Raji (cell line): Measurements from ENCODE around the gene SNCA.

ENCODE experiments used
- POLR2A ChIP-seq: IDR thresholded peaks from 2 replicates; pipeline ENCODE4 v1.6.1; 2011; ENCODE audit warnings: low read depth, low read length, control low read depth; ENCODE audit not compliant: insufficient read depth

Gene SNCA

DNA sequence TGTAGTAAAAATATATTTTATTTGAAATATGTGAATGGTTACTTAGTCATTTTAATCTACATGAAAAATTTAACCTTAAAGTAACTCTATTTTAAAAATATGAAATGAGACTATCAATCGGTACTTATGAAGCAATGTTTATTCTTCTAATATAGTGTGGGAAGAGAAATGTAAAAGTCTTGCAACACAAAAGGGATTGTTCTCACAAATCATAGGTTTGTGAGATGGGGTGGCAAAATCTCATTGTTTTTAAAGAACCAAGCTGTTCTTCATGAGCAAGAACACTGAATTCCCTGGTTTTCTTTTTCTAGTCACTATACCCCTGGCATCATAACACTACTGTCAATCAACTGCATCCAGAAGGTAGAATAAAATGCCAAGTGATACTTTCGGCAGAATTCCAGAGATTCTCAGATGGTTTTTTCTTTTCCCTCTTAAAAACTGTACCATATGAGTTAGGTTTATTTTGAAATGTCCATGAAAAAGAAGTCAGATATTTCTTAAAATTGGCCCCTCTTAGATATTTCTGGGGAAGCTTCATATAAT, 52.2 kb downstream of the SNCA start:
- no peak for TF ChIP-seq POLR2A

DNA sequence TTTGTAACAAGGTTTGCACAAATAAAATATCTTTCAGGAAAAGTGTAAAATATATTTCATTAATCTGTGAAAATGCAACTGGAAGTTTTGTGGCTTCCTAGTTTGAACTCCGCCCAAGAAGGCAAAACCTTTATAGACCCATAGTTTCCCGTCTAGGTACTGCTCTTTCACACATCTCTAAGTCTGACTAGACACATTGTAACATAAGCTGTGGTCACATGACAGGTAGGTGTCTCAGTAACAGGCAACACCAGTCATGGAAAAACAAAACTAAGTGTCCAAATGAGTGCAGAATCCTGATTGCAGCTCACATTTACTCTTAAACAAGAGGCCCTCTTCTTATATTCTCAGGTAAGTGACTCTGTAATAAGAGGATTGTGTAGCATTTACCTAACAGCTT, 55.6 kb downstream of the SNCA start:
- TF ChIP-seq POLR2A: no peak

DNA sequence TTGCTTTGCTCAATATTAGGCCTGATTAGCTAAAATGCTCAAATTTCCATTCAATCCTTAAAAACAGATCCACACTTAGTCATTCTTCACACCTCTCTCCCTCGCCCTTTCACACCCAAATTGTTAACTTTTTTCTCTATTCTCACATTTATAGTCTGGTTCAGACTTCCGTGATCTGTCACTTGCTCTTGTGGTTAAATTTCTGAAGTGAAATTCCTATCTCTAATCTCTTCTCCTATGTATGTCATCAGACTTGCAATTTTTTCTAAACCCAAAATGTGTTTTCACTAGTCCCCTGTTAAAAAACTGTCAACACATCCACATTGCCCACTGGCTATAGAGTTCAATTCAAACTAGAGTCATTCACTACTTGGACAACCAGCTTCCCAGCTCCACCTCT, 63.2 kb downstream of the SNCA start:
- no peak for TF ChIP-seq POLR2A

DNA sequence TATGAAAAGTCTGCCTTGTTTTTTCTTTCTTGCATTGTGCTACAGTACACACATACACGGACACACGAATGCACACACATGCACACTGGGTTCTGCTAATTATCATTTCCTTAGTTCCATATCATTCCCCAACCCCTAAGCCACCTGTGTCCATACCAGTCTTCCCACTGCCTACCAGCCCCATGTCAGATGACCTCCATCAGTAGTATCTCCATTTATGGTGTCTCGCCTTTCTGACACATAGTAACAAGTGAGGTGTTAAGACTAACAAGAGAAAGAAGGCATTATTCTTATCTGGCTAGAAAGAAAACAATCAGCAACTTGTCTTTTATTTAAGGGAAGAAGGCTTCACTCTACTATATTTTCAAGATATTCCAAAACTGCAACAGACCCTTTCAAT, 67.1 kb downstream of the SNCA start:
- no peak for TF ChIP-seq POLR2A

DNA sequence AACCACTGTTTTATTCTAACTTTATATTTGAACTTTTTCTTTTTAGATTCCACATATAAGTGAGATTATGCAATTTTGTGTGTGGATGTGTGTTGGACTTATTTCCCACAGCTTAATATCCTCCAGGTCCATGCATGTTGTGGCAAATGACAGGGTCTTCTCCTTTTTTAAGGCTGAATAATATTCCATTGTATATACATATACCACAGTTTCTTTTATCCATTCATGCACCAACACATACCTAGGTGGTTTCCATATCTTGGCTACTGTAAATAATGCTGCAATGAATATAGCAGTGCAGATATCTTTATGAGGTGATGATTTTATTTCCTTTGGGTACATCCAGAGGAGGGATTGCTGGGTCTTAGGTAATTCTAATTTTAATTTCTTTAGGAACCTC, 69.0 kb downstream of the SNCA start:
- TF ChIP-seq POLR2A: no peak

DNA sequence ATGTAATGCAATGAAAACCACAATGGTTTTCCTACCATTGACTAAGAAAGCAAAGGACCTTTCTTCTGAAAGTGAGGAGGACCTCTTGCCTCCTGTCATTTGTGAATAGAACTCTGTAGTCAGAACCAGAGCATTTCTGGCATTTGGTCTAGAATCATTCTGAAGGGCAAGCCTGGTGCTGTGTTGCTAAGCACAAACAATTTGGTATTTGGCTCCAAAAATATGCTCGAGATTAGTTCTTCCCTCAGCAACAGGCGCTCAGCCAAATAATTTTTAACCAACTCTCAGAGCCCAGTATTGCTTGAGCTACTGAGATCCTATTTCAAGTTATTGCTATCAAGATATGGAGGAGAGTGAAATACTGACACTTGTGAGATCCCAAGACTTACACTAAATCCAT, 71.0 kb downstream of the SNCA start:
- no peak for TF ChIP-seq POLR2A

DNA sequence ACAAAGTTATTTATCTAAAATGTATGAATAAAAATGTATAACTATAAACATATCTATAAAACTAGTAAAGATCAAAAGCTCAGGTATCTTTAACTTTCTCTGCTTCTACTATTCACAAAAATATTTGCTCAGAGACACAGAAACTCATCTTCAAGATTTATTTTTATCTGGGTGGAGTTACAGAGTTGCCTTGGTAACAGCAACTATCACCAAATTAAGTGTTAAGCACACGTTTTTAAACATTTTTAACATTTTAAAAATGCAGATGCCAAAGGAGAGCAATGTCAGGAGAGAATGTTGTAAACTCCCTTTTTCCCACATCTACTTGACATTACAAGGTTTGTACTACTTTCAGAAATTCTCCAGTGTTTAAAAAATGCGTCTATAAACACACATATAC, 71.4 kb downstream of the SNCA start:
- TF ChIP-seq POLR2A: no peak

DNA sequence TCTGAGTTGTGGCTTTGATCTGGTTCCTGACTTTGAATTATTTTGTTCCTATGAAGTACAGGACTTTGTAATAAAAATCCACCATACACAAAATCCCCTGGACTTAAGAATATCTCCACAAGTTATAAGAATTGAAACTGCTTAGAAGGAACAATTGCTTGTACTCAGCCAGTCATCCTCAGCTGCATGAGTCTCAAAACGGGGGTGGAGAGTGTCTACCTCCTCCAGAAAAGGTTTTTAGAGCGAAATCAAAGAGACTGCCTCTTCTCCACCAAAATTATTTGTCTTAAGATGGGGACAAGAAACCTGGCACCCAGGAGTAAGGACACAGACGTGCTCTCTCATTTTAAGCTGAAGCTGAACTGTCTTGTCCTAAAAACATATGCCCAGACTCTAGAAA, 74.7 kb downstream of the SNCA start:
- no peak for TF ChIP-seq POLR2A

DNA sequence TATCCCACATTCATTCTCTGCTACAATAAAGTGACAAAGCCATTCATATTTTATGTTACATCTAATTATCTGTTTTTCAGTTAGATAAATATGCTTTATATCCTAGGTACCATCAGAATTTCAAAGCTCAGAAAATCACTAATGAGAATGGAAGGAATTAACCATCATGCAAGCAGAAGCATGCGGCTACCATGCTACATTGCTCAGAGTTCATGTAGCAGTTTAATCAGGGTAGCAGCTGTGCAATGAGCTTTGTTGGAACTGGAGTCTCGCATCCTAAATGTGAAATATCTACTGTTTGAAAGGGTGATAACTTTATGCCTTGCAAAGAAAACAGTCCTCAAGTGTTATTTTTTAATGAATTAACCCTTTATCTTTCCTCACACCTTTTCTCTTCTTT, 77.5 kb downstream of the SNCA start:
- no peak for TF ChIP-seq POLR2A

DNA sequence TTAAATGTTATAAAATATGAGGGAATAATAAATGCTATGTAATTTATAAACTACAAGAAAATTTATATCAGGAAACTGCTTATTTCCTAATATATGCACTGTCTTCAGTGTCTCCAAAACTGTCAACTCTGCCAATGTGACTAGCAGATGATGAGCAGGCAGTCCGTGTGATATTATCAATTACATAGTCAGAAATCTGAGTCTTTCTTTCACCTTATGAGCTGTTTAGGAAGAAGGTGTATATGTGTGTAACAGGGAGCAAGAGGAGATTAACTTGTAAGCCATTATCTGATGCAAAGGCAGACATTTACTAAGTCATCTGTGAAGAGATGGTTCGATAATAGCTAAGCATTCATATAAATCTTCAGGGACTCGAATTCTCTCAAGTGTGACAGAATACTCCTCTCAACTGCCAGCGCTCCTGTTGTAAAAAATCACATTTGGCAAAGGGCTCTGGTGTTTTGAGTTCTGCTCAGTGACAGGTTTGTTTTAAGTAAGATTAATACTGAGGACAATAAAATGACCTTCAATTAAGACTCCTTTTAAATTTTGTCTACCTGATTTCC, 79.7 kb downstream of the SNCA start:
- TF ChIP-seq POLR2A: no peak

DNA sequence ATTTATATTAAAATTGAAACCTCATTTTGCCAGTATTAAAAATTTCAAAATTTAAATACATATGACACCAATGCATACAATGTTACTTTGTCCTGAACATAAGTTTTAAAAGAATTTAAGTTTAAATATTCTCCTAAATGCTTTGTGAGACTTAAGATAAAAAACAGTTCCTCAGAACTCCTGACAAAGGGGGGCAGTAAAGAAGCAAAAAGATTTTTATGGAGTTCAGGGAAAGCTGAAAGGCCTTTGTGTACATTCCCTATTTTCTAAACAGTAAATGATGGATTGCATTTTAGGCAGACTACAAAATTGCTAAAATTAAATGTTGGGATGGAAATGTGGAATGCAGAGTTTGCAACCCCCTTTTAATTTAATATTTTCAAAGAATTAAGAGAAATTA, 81.7 kb downstream of the SNCA start:
- TF ChIP-seq POLR2A: no peak

DNA sequence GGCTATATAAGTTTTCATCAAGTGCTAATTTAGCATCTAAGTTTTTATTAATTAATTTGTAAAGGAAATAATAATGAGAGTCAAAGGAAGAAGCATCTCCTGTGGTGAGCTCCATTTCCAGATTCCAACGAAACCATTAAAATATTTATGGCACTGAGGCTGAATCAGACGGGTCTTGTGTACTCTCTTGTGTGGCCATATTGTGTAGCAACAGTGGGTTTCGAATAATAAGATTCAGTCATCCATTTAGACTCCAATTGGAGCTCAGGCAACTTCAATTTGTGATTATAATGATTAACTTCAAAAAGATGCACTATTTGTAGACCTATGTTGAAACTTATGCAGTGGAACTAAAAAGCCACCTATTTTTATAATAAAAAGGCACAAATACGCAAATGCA, 82.4 kb downstream of the SNCA start:
- TF ChIP-seq POLR2A: no peak

DNA sequence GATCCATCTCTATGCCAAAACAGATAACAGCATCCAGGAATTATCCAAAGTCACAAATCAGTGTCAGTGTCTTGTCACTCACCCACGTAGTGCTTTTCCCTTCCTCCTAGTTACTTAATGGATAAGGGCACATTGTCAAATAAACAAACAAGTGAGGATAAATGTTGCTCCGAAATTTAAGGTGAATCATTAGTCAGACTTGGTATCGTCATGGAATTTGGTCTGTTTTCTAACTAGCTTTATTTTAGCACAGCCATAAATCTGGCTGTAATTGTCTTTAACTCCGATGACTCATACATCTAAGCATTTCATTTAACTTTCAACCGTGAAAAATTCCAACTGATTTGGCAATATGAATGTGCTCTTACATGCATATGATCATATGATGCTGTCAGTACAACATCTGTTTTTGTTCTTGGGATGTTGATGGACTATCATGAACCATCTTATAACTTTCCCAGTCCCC, 83.3 kb downstream of the SNCA start:
- no peak for TF ChIP-seq POLR2A

DNA sequence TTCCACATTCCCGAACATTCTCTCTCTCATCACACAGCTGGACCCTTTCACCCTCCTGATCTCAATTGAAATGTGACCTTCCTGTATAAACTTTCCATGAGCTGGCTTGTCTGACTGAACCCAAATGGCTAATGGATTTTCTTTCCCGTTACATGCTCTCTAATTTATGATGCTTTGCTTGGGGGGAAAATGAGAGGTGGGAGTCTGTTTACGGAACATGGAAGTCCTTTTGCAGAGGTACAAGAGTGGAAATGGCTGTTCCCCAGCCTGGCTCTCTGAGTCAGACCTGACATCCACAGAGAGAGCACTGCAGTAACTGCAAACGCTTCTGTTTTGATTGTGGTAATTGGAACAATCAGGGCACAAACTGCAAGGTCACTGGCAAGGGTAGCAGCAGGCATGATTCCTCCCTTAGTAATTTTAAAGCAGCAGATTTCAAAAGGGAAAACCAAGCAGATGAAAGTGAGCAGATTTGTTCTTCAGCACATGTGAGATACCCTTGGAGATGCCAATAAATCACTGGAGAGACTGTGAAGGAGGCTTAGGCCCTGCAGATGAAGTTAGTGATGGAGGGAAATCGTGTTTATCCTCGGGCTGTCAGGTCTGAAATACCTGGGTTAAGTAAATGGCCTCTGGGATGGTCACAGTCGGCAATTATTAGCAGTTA, 83.9 kb downstream of the SNCA start:
- TF ChIP-seq POLR2A: no peak

DNA sequence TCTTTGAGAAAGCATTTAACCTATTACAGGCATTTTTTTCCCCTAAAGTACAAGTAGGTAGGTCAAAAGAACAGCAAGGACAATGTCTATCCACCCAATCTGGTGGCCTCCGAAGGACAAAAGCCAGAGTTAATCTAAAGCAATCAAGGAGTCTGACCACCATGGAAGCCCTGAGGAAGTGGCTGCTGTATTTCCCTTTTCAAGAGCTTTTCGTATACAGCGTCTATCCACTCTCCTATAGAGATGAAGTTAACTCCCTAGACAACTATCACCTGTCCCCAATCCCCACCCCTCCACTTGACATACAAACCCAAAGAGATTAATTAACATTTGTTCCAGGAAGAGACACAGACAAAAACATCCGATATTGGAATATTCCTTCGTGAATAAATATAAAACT, 85.5 kb downstream of the SNCA start:
- TF ChIP-seq POLR2A: no peak

DNA sequence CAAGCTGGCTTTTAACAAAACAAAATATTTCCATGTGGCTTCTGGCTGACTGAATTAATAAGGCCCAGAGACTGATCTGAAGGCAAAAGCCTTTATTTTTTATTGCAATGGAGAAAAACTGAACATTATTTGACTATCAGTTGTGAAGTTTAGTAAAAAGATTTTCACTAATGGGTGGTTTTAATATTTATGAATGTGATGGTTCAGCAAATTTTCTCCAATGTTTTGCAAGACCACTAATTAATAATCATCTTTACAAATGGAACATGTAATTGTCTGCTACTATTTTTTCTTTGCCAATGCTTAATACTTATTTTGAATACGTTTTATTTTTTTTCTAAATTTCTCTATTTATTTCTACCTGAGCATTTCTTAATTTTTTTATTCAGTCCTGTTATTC, 90.6 kb downstream of the SNCA start:
- TF ChIP-seq POLR2A: no peak

DNA sequence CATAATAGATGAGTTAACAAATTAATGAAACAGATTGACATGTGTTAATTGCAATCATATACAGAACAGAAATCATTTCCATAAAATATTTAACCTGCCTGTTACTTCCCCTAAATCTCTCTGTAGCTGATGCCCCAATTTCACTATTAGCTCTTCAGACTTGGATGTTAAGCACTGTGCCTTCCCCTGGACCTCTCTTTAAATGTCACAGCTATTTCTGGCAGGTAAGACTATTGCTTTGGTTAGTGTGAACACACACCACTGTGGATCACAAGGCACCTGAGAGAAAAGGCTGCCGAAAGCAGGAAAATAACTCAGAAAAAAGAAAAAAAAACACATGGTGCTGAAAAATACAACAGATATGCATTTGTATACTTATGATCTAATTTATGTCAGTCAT, 91.3 kb downstream of the SNCA start:
- no peak for TF ChIP-seq POLR2A

DNA sequence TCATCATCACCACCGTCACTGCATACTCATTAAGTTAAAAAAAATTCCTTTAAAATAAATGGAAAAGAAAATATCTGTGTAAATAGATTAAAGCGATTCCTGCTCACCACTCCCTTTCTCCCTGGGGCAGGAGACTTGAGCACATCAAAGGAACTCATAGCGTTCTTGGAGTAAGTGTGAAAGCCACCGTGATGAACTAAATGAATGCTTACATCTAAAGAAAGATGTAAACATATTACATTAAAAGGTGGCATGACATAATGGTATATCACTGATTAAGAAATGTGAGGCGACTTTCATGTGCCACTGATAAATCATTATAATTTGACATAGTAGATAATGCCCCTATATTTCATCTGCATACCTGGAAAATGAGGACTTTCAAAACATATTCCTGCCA, 92.0 kb downstream of the SNCA start:
- TF ChIP-seq POLR2A: no peak

DNA sequence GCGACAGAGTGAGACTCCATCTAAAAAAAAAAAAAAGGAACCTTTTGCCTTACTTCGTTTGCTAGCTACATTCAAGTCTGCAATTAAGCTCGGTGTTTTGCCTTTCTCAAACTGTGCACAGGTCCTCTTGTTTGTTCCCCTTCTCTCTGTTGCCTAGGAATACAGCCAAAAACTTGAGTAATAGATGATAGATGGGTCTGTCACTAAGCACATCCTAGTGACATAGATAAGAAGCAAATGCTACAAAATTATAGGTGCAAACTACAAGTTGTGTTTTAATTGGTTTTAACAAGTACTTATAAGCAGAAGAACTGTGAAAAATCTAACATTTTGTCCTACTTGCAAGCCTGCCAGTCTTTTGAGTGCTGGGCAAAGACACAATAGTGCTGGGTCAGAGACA, 95.2 kb downstream of the SNCA start:
- TF ChIP-seq POLR2A: no peak
